ENCODE results near the gene LUZP2. TPM values are rescaled to one million over a fixed set of nuclear protein-coding genes. Genes with fewer than 3 reads are reported as not detected.

The LUZP2 gene
- total and polyA plus RNA-seq, 4 donors = 0.05 TPM; not detected in 3

DNA sequence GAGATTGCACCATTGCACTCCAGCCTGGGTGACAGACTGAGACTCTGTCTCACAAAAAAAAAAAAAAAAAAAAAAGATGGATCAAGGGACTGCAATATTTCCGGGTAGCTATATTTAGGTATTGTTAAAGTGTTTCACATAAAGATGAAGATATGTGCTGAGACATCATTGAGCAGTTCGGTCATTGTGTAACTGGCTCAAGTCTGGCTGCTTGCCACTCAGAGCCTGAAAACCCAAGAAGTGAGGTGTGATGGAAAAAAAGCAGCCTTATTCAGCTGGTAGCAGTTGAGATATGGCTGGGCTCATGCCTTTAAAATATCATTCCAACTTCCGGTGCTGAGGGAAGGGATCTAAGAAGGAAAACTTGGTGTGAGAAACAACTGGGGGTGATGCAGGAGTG is 46.9 kb downstream of the LUZP2 start:
- peaks cover 0 to 3% (median 0%) of the 10 kb centered on the region in 4 donors for H3K9me3 ChIP-seq (ENCODE audit: control insufficient read depth in 4 of 4, low read length in 3 of 4)
- peaks cover 0 to 2% (median 0%) of the 10 kb centered on the region in 4 donors for H3K27me3 ChIP-seq (ENCODE audit: control insufficient read depth in 4 of 4, insufficient read depth in 4 of 4, low read length in 3 of 4)
- no peak for TF ChIP-seq RAD21 (IDR thresholded peaks at IDR 0.05)
- no peak for TF ChIP-seq FOXA2 (IDR thresholded peaks at IDR 0.05)
- no peak for TF ChIP-seq REST (IDR thresholded peaks at IDR 0.05)
- no peak for TF ChIP-seq TAF1 (conservative IDR thresholded peaks at IDR 0.05)
- no peak for TF ChIP-seq YY1 (IDR thresholded peaks at IDR 0.05)
- TF ChIP-seq NR2F2 (IDR thresholded peaks at IDR 0.05) = no peak
- no peak for TF ChIP-seq FOXA1 (IDR thresholded peaks at IDR 0.05)
- H3K4me1 ChIP-seq (ENCODE audit: control insufficient read depth in 4 of 4, insufficient read depth in 4 of 4, low read length in 3 of 4) = no peaks in the 10 kb centered on the region
- no peaks in the 10 kb centered on the region for H3K36me3 ChIP-seq (ENCODE audit: control insufficient read depth in 4 of 4, insufficient read depth in 3 of 4, low read depth in 1 of 4, low read length in 3 of 4)
- 87% methylated on average over 3 of the region's 3 CpGs for WGBS
- H3K4me3 ChIP-seq (ENCODE audit: low read depth in 1 of 3, low read length in 3 of 3) = no peak overlapping the region
- H3K9ac ChIP-seq (ENCODE audit: low read depth in 1 of 2, low read length in 2 of 2) = no peak overlapping the region
- H3K27ac ChIP-seq (ENCODE audit: low read depth in 1 of 2, low read length in 2 of 2) = no peak overlapping the region
- no peak for DNase-seq (ENCODE audit: low spot score)

DNA sequence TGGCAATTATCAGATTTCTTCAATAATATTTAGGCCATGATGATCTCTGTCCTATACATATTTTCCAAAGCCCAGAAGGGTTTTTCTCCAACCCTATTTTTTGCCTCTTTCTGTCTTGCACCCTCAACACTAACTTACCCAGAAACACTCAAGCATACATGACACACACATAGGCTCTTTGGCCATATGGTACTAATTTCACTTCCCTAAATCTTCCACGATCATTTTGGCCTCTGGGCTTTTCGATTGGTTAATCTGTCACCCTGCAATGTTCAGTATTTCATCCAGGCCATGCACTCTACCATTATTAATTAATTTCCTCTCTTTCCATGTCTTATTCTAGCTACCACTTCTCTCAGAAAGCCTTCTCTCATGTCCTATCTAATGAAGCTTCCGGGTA is 59.8 kb downstream of the LUZP2 start:
- DNase-seq (ENCODE audit: low spot score) = no peak
- TF ChIP-seq YY1 (IDR thresholded peaks at IDR 0.05) = no peak
- TF ChIP-seq HNF4G (IDR thresholded peaks at IDR 0.05) = no peak
- TF ChIP-seq RXRA (IDR thresholded peaks at IDR 0.05) = no peak
- no peak for TF ChIP-seq JUND (IDR thresholded peaks at IDR 0.05)
- TF ChIP-seq, protein P1, sequence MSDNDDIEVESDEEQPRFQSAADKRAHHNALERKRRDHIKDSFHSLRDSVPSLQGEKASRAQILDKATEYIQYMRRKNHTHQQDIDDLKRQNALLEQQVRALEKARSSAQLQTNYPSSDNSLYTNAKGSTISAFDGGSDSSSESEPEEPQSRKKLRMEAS (IDR thresholded peaks at IDR 0.05) = no peak
- TF ChIP-seq FOXA1 (IDR thresholded peaks at IDR 0.05) = no peak
- TF ChIP-seq EGR1 (IDR thresholded peaks at IDR 0.05; ENCODE audit: low read depth in 2 of 2) = no peak
- TF ChIP-seq HNF4A (conservative IDR thresholded peaks at IDR 0.05) = no peak
- no peak for TF ChIP-seq RAD21 (IDR thresholded peaks at IDR 0.05)
- TF ChIP-seq NR2F2 (IDR thresholded peaks at IDR 0.05) = no peak
- no peak for TF ChIP-seq TAF1 (conservative IDR thresholded peaks at IDR 0.05)
- TF ChIP-seq GABPA (IDR thresholded peaks at IDR 0.05 in 1 of 2, conservative IDR thresholded peaks at IDR 0.05 in 1 of 2) = no peak
- TF ChIP-seq ATF3 (IDR thresholded peaks at IDR 0.05) = no peak
- no peak for TF ChIP-seq CTCF (IDR thresholded peaks at IDR 0.05; ENCODE audit: low read depth, low read length, missing input control)
- TF ChIP-seq SP1 (IDR thresholded peaks at IDR 0.05) = no peak
- no peak for TF ChIP-seq FOXA2 (IDR thresholded peaks at IDR 0.05)
- TF ChIP-seq, protein P2, sequence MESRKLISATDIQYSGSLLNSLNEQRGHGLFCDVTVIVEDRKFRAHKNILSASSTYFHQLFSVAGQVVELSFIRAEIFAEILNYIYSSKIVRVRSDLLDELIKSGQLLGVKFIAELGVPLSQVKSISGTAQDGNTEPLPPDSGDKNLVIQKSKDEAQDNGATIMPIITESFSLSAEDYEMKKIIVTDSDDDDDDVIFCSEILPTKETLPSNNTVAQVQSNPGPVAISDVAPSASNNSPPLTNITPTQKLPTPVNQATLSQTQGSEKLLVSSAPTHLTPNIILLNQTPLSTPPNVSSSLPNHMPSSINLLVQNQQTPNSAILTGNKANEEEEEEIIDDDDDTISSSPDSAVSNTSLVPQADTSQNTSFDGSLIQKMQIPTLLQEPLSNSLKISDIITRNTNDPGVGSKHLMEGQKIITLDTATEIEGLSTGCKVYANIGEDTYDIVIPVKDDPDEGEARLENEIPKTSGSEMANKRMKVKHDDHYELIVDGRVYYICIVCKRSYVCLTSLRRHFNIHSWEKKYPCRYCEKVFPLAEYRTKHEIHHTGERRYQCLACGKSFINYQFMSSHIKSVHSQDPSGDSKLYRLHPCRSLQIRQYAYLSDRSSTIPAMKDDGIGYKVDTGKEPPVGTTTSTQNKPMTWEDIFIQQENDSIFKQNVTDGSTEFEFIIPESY (IDR thresholded peaks at IDR 0.05) = no peak
- no peak for TF ChIP-seq REST (IDR thresholded peaks at IDR 0.05)
- WGBS = 76% methylated on average over 3 of the region's 3 CpGs

More for the DNA sequence above, 59.8 kb downstream of the LUZP2 start:
- Histone ChIP-seq H3K4me1 (ENCODE audit: control insufficient read depth in 4 of 4, insufficient read depth in 4 of 4, low read length in 3 of 4) (no peaks in the 10 kb centered on the region), H3K4me3 (ENCODE audit: low read depth in 1 of 3, low read length in 3 of 3) (no peak overlapping the region), H3K9ac (ENCODE audit: low read depth in 1 of 2, low read length in 2 of 2) (no peak overlapping the region), H3K36me3 (ENCODE audit: control insufficient read depth in 4 of 4, insufficient read depth in 3 of 4, low read depth in 1 of 4, low read length in 3 of 4) (no peaks in the 10 kb centered on the region), H3K27ac (ENCODE audit: low read depth in 1 of 2, low read length in 2 of 2) (no peak overlapping the region), H3K27me3 (ENCODE audit: control insufficient read depth in 4 of 4, insufficient read depth in 4 of 4, low read length in 3 of 4) (peaks cover 0 to 3% (median 0%) of the 10 kb centered on the region in 4 donors), H3K9me3 (ENCODE audit: control insufficient read depth in 4 of 4, low read length in 3 of 4) (no peaks in the 10 kb centered on the region)

Data from liver (tissue), 9 donors.